ACC112 (cell line): ENCODE results near the gene SFTPB.
A peak's percentile ranks its signal among the peaks of the same experiment; 100 is the strongest.
"Not testable (repeated sequence)": the region's sequence is repeated elsewhere in the genome, so short reads cannot be mapped to it uniquely, and the experiment has no call there.

Experiments
- H2AFZ ChIP-seq: fragments of 200-600 bp; sonication (generic); one replicate; pipeline ENCODE4 v1.6.0; 2017; ENCODE audit warnings: antibody characterized with exemption, low read length; ENCODE audit not compliant: unreplicated experiment
- H3K27ac ChIP-seq: fragments of 200-600 bp; sonication (generic); 2 replicates; pipeline ENCODE4 v1.5.1; 2014; ENCODE audit warnings: low read depth, mild to moderate bottlenecking, antibody characterized with exemption, low read length, moderate library complexity
- H3K27me3 ChIP-seq: fragments of 200-600 bp; sonication (generic); 2 replicates; pipeline ENCODE4 v1.6.1; 2014; ENCODE audit warnings: mild to moderate bottlenecking, antibody characterized with exemption, low read length, moderate library complexity, mixed read lengths; ENCODE audit not compliant: insufficient read depth
- H3K36me3 ChIP-seq: fragments of 200-600 bp; sonication (generic); 2 replicates; pipeline ENCODE4 v1.6.1; 2016; ENCODE audit warnings: mild to moderate bottlenecking, antibody characterized with exemption, low read length, moderate library complexity, mixed read lengths; ENCODE audit not compliant: insufficient read depth
- H3K4me1 ChIP-seq: fragments of 200-600 bp; sonication (generic); one replicate; pipeline ENCODE4 v1.6.1; 2016; ENCODE audit warnings: low read length, mixed read lengths; ENCODE audit not compliant: insufficient read depth, unreplicated experiment, control insufficient read depth
- H3K4me3 ChIP-seq: fragments of 200-600 bp; sonication (generic); 2 replicates; pipeline ENCODE4 v1.5.1; 2014; ENCODE audit warnings: mild to moderate bottlenecking, low read depth, low read length
- H3K79me2 ChIP-seq: fragments of 200-600 bp; sonication (generic); one replicate; pipeline ENCODE4 v1.6.0; 2016; ENCODE audit warnings: low read length; ENCODE audit not compliant: control insufficient read depth, unreplicated experiment, insufficient read depth

The SFTPB gene

DNA sequence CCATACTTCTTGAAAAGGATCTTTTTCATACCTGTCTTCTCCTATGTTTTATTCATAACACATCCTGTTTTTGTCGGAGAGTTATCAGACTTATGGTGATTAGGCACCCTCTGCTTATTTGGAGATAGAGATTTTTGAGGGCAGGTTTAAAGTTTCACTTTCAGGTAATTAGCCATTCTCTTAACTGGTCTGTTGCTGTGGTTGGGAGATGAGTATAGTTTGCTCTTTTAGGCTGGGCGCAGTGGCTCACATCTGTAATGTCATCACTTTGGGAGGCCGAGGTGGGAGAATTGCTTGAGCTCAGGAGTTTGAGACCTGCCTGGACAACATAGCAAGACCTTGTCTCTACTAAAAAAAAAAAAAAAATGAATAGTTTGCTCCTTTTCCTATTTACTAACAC lies 25.3 kb downstream of the SFTPB start:
- Histone ChIP-seq H3K36me3 (peaks cover 46% of the 10 kb centered on the region), H2AFZ (no peak overlapping the region), H3K27me3 (no peaks in the 10 kb centered on the region), H3K4me1 (no peaks in the 10 kb centered on the region), H3K79me2 (no peaks in the 10 kb centered on the region), H3K4me3 (no peak overlapping the region), H3K27ac (no peak overlapping the region)

DNA sequence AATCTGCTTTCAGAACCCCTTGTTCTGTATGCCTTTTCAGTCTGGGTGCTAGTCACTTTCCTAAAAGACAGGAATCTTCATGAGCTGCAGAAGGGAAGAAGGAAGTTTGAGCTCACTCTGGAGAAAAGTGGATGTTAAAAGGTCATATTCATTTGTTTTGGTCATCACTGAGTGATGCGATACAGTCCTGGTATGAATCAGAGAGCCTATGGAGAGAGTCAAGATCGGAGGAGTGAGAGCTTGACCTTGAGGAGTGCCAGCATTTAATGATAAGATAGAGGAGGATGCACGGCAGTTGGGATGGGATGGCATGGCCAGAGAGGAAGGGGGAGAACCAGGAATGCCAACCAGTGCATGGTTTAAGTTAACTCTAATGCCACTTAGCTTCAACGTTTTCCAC lies 32.4 kb downstream of the SFTPB start:
- H3K27me3 ChIP-seq, result no peaks in the 10 kb centered on the region
- H3K4me1 ChIP-seq, result peaks cover 5% of the 10 kb centered on the region
- H2AFZ ChIP-seq, result no peak overlapping the region
- H3K27ac ChIP-seq, result peak overlapping the region; percentile 13; the same call in 1 of the 2 replicates
- H3K36me3 ChIP-seq, result peaks cover 23% of the 10 kb centered on the region
- H3K79me2 ChIP-seq, result peaks cover 9% of the 10 kb centered on the region
- no peak overlapping the region for H3K4me3 ChIP-seq

DNA sequence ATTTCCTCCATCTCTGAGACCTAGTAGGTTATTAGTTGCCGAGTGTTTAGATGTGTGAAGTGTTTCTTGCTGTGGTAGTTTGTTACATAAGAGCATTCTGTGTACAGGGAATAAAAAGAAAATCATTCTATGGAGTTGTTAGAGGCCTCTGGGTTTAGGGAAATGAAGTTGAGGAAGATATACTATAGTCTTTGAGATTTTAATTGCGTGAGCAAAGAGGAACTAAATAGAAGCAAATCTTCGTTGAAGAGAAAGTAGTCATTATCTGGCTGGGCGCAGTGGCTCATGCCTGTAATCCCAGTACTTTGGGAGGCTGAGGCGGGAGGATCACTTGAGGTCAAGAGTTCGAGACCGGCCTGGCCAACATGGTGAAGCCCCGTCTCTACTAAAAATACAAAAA lies 33.0 kb downstream of the SFTPB start:
- Histone ChIP-seq H3K4me1 (peaks cover 5% of the 10 kb centered on the region), H3K27ac (no peak overlapping the region), H3K4me3 (no peak overlapping the region), H3K27me3 (no peaks in the 10 kb centered on the region), H3K36me3 (peaks cover 29% of the 10 kb centered on the region), H3K79me2 (peaks cover 9% of the 10 kb centered on the region), H2AFZ (no peak overlapping the region)

DNA sequence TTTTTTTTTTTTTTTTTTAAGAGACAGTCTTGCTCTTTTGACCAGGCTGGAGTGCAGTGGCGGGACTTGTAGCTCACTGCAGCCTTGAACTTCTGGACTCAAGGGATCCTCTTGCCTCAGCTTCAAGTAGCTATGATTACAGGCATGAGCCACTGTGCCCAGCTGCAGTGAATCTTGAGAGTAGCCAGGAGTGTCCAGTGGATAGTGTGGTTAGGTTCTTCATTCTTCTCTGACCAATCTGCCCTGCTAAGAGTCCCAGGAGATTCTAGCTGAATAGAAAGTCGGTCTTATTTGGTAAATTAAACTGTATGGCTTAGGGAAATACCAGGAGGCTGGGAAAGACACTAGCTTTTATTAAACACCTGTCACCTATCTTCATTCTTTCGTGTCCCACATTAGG lies 36.7 kb downstream of the SFTPB start:
- Histone ChIP-seq H3K79me2 (peaks cover 9% of the 10 kb centered on the region), H3K36me3 (peaks cover 20% of the 10 kb centered on the region; the same call in 1 of the 2 replicates), H2AFZ (no peak overlapping the region), H3K27me3 (no peaks in the 10 kb centered on the region), H3K4me3 (no peak overlapping the region), H3K27ac (no peak overlapping the region), H3K4me1 (peaks cover 5% of the 10 kb centered on the region)

DNA sequence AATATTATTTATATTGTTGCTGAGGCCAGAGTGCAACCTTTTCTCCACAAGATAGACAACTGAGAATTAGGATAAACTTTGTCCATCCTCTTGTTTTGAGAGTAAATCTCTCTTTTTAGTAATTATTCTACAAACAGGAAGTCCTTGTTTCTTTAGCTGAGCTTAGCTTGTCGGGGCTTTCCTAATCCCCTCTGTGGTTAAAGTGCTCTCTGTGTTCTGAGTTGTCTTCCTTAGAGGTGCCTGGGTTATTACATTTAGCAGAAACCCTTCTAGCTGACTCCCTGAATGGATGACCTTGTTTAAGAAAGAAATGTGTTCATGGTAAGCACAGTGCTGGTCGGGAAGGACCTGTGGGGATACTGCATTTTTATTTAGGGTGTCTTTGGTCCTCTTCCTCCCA lies 39.3 kb downstream of the SFTPB start:
- H3K27me3 ChIP-seq, result no peaks in the 10 kb centered on the region
- H3K36me3 ChIP-seq, result peaks cover 30% of the 10 kb centered on the region; the same call in 1 of the 2 replicates
- peaks cover 4% of the 10 kb centered on the region for H3K79me2 ChIP-seq
- no peak overlapping the region for H2AFZ ChIP-seq
- H3K27ac ChIP-seq, result no peak overlapping the region
- H3K4me1 ChIP-seq, result no peaks in the 10 kb centered on the region
- H3K4me3 ChIP-seq, result no peak overlapping the region

DNA sequence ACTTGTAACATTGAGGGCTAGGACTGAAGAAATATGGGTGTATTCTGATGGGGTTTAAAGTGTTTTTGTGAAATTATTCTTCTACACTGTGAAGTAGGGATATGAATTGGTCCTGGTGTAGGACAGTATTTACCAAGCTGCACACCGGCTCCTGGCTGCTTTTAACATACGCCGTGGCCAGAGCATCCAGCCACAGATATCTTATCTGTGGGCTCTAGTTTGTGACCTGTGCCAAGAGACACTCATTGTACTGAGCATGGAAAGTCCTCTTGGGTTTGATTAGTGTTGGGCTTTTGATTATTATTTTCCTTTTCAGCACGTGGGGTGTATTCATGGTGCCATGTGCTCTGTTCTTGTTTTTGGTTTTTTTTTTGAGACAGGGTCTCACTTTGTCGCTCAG lies 44.0 kb downstream of the SFTPB start:
- H3K36me3 ChIP-seq, result peaks cover 38% of the 10 kb centered on the region
- peaks cover 23% of the 10 kb centered on the region for H3K79me2 ChIP-seq
- no peak overlapping the region for H2AFZ ChIP-seq
- H3K4me1 ChIP-seq, result peaks cover 6% of the 10 kb centered on the region
- H3K27me3 ChIP-seq, result no peaks in the 10 kb centered on the region
- no peak overlapping the region for H3K27ac ChIP-seq
- no peak overlapping the region for H3K4me3 ChIP-seq

DNA sequence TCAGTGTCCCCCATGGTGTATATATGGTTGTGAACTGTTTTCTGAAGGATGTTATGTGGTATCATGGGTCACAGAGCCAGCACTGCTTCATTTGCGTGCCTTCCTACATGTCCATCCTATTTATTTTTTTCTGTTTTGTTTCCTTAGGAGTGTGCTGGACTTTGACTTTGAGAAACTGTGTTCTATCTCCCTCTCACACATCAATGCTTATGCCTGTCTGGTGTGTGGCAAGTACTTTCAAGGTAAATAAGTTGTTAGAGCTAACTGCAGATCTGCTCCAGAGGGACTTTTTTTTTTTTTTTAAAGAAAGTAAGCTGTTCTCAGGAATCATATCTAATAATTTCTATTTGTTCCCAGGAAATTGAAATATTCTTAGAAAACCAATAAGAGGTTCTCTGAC lies 46.7 kb downstream of the SFTPB start:
- Histone ChIP-seq H3K79me2 (peaks cover 47% of the 10 kb centered on the region), H2AFZ (no peak overlapping the region), H3K36me3 (peaks cover 32% of the 10 kb centered on the region)

DNA sequence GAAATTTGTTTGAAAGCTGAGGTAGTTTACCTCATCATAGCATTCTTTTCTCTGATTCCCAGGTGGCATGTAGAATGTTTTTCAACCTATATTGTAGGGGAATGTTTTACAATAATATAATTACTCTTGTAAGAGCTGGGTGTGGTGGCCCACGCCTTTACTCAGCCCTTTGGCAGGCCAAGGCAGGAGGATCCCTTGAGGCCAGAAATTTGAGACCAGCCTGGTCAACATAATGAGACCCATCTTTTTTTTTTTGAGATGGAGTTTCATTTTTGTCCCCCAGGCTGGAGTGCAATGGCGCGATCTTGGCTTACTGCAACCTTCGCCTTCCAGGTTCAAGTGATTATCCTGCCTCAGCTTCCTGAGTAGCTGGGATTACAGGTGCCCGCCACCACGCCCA lies 48.4 kb downstream of the SFTPB start:
- Histone ChIP-seq H3K4me3 (no peak overlapping the region), H3K36me3 (peaks cover 22% of the 10 kb centered on the region), H3K4me1 (peaks cover 17% of the 10 kb centered on the region), H3K79me2 (peaks cover 47% of the 10 kb centered on the region), H3K27ac (no peak overlapping the region), H2AFZ (no peak overlapping the region), H3K27me3 (no peaks in the 10 kb centered on the region)

More for the DNA sequence above, 46.7 kb downstream of the SFTPB start:
- H3K4me1 ChIP-seq, result peaks cover 17% of the 10 kb centered on the region
- no peak overlapping the region for H3K27ac ChIP-seq
- H3K4me3 ChIP-seq, result no peak overlapping the region
- no peaks in the 10 kb centered on the region for H3K27me3 ChIP-seq

DNA sequence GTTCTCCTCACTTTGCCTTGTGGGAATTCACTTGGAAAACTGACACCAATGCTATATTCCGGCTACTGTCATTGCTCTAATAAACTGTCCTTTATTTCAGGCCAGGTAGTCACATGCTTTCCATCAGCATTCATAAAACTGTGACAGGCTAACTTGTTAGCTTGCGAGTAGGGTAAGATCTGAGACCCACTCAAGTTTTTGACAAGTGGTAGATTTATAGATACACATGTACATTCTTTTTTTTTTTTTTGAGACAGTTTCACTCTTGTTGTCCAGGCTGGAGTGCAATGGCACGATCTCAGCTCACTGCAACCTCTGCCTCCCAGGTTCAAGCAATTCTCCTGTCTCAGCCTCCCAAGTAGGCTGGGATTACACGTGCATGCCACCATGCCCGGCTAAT lies 50.3 kb downstream of the SFTPB start:
- H3K27me3 ChIP-seq, H3K27ac ChIP-seq, H2AFZ ChIP-seq: not testable (repeated sequence)
- peaks cover 13% of the 10 kb centered on the region; the same call in 1 of the 2 replicates for H3K36me3 ChIP-seq
- H3K4me1 ChIP-seq, result peaks cover 17% of the 10 kb centered on the region
- H3K79me2 ChIP-seq, result peaks cover 43% of the 10 kb centered on the region
- peak overlapping the region; percentile 81 for H3K4me3 ChIP-seq

DNA sequence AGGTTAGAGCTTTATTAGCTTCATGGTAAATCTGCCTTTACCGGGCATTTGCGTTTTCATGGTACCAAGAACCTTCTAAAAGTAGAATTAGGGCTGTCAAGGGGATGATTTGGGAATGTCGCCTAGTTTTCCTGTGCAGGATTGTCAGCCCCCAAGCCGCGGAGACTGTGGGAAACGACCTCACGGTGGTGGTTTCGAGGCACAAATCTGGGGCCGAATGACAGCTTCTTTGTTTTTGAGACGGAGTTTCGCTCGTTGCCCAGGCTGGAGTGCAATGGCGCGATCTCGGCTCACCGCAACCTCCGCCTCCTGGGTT lies 52.6 kb downstream of the SFTPB start:
- no peak overlapping the region for H2AFZ ChIP-seq

DNA sequence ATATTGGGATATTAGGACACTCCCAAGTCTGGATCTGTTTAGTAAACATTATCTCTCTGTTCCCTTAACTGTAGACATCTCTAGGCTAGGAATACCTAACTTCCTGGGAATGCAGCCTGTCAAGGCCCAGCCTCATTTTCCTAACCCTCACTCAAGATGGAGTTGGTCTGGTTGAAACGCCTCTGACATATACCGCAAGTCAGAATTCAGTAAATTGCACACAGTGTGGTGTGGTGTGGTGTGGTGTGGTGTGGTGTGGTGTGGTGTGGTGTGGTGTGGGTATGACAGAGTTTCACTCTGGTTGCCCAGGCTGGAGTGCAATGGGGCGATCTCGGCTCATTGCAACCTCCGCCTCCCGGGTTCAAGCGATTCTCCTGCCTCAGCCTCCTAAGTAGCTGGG lies 53.2 kb downstream of the SFTPB start:
- not testable (repeated sequence) for H3K27ac ChIP-seq, H3K36me3 ChIP-seq, H3K27me3 ChIP-seq, H3K4me3 ChIP-seq, H2AFZ ChIP-seq
- peaks cover 35% of the 10 kb centered on the region for H3K79me2 ChIP-seq
- peaks cover 17% of the 10 kb centered on the region for H3K4me1 ChIP-seq

More for the DNA sequence above, 52.6 kb downstream of the SFTPB start:
- Histone ChIP-seq H3K36me3 (peaks cover 5% of the 10 kb centered on the region; the same call in 1 of the 2 replicates), H3K27me3 (no peaks in the 10 kb centered on the region), H3K27ac (no peak overlapping the region), H3K4me3 (no peak overlapping the region; the same call in 1 of the 2 replicates), H3K4me1 (peaks cover 17% of the 10 kb centered on the region), H3K79me2 (peaks cover 39% of the 10 kb centered on the region)
